Astrocyte (in vitro differentiated cells and primary cell): ENCODE data around the gene ERBB2.

ENCODE experiments used
- EZH2 ChIP-seq: IDR thresholded peaks from 2 replicates; pipeline ENCODE4 v1.6.1; 2012; ENCODE audit warnings: mild to moderate bottlenecking, low read length, inconsistent platforms; ENCODE audit not compliant: insufficient read depth
- TF ChIP-seq, protein P1 (sequence below): IDR thresholded peaks from 2 replicates; pipeline ENCODE4 v1.5.1; 2011; ENCODE audit warnings: low read depth, mild to moderate bottlenecking, inconsistent platforms, low read length, moderate library complexity; ENCODE audit not compliant: insufficient read depth

DNA sequence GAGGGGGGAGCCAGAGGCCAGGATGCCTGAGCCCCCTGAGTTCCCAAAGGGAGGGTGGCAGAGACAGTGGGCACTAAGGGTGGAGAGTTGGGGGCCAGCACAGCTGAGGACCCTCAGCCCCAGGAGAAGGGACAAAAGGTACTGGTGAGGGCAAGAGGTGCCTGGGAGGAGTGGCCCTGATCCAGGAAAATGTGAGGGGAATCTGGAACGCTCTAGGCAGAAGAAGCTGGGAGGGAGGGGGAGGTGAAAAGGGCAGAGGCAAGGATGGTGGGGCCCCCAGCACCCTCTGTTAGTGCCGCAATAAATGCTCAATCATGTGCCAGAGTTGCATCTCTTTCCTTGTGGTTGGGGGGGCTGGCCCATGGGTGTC lies 33.6 kb upstream of the ERBB2 start:
- TF ChIP-seq, protein P1, sequence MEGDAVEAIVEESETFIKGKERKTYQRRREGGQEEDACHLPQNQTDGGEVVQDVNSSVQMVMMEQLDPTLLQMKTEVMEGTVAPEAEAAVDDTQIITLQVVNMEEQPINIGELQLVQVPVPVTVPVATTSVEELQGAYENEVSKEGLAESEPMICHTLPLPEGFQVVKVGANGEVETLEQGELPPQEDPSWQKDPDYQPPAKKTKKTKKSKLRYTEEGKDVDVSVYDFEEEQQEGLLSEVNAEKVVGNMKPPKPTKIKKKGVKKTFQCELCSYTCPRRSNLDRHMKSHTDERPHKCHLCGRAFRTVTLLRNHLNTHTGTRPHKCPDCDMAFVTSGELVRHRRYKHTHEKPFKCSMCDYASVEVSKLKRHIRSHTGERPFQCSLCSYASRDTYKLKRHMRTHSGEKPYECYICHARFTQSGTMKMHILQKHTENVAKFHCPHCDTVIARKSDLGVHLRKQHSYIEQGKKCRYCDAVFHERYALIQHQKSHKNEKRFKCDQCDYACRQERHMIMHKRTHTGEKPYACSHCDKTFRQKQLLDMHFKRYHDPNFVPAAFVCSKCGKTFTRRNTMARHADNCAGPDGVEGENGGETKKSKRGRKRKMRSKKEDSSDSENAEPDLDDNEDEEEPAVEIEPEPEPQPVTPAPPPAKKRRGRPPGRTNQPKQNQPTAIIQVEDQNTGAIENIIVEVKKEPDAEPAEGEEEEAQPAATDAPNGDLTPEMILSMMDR: no peak
- TF ChIP-seq EZH2: no peak
